A673 (cell line): ENCODE results near the gene SIM2.

Source experiments
- CTCF ChIP-seq: fragments of 300-800, 200-600 bp; sonication (generic); conservative IDR thresholded peaks from 2 replicates; pipeline ENCODE4 v1.5.1; 2017; ENCODE audit warnings: low read depth, mild to moderate bottlenecking, antibody characterized with exemption, low read length, moderate library complexity, mixed read lengths
- EZH2 ChIP-seq: fragments of 200-600 bp; sonication (generic); IDR thresholded peaks from 2 replicates; pipeline ENCODE4 v1.6.1; 2017; ENCODE audit warnings: borderline replicate concordance, low read depth, mild to moderate bottlenecking, mixed read lengths, antibody characterized with exemption, low read length; ENCODE audit not compliant: poor library complexity, severe bottlenecking

GRCh38 chr21:36709030-36709867 lies 10.3 kb downstream of the SIM2 start:
- TF ChIP-seq CTCF: no peak
- no peak for TF ChIP-seq EZH2
